LNCAP (cell line): ENCODE measurements around the gene PRKCH.

Experiments used
- CTCF ChIP-seq: fragments of 450-650 bp; IDR thresholded peaks from 2 replicates; pipeline ENCODE4 v1.5.1; 2017; ENCODE audit warnings: mild to moderate bottlenecking

Gene PRKCH

DNA sequence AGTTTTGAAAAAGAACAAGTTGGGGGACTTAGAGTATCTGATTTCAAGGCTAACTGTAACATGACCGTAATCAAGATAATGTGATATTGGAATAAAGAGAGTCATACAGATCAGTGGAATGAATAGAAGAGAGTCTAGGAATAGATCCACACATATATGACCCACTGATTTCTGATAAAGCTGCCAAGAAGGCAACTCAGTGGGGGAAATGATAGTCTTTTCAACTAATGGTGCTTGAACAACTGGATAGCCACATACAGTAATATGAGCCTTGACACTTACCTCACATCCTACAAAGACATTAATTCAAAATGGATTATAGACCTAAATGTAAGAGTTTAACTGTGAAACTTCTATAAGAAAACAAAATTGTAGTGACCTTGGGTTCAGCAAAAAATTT lies 3.8 kb downstream of the PRKCH start:
- no peak for TF ChIP-seq CTCF

DNA sequence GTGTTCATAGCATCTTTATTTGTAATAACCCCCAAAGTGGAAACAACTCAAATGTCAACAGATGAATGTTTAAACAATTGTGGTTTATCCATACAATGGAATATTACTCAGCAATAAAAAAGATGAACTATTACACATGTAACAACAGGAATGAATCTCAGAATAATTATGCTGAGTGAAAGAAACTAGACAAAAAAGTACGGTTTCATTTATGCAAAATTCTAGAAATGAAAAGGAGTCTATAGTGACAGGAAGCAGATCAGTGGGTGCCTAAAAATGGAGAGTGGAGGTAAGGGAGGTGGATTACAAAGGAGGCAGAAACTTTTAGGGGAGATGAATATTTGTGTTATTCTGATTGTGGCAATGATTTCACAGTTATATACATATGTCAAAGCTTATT lies 4.8 kb downstream of the PRKCH start:
- no peak for TF ChIP-seq CTCF

GRCh38 chr14:61326847-61327246 lies 5.5 kb downstream of the PRKCH start:
- TF ChIP-seq CTCF, result no peak

- no peak for TF ChIP-seq CTCF
Measured at GRCh38 chr14:61328626-61329262, 7.4 kb downstream of the PRKCH start.

- TF ChIP-seq CTCF, result no peak
Measured at GRCh38 chr14:61329478-61330051, 8.2 kb downstream of the PRKCH start.

DNA sequence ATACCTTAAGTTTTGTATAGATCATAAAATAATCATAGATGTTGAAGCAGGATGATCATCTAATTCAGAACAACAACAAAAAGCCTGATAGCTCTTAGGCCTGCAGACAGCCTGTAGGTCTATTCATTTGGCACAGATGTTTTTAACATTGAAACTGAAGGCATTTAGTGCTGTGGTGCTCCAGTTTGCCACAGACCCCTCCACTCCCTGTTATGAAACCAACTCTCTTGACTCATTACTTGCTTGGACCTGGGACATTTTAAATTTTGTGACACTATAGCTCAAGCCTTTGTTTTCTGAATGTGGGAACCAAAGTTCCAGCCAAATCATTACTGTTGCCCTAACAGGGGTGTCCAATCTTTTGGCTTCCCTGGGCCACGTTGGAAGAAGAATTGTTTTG lies 9.1 kb downstream of the PRKCH start:
- no peak for TF ChIP-seq CTCF

GRCh38 chr14:61331992-61332657 lies 10.7 kb downstream of the PRKCH start:
- no peak for TF ChIP-seq CTCF
